ENCODE data around the gene HDAC7.

HDAC7 gene

DNA sequence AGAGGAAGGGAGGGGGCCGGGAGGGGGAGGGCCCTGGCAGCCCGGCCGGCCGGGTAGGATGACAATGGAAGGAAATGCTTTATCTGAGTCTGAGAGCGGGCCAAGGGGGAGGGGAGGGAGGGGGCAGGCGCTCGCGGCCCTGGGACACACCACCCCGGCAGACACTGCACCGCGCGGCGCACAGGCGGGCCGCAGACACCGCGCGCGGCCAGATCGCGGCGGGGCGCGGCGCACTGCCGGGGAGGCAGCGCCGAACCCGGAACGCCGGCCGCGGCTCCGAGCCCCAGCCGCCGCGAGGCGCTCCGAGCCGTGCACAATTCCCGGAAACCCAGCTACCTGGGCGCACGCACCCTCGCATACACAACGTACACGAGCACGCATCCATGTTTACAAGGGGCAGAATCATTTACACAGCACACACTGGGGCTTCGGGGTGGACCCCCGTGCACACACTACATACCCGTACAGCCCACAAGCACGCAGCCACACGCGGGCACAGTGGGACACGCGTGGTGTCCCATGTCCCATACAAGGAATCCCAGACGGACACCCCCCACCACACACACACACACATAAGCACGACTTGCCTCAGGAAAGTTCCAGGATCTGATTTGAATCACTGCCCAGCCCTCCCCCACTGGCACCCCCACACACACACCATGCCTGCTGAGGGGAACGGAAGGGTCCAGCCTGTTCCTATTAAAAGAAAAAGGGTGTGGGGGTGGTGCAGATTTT is at the start of gene HDAC7:
TSS of gene HDAC7 (minus strand) at position 8 of the 735 bp plus-strand sequence. CDS start 118 bp downstream, outside the sequence.
- DNase-seq (ENCODE audit: low read depth, low spot score), result no peak

- no peak for DNase-seq (ENCODE audit: low read depth, low spot score)
Measured at GRCh38 chr12:47868552-47869031, 48.9 kb upstream of the HDAC7 start.

- DNase-seq (ENCODE audit: low read depth, low spot score), result no peak
Measured at GRCh38 chr12:47868041-47868440, 48.3 kb upstream of the HDAC7 start.

DNA sequence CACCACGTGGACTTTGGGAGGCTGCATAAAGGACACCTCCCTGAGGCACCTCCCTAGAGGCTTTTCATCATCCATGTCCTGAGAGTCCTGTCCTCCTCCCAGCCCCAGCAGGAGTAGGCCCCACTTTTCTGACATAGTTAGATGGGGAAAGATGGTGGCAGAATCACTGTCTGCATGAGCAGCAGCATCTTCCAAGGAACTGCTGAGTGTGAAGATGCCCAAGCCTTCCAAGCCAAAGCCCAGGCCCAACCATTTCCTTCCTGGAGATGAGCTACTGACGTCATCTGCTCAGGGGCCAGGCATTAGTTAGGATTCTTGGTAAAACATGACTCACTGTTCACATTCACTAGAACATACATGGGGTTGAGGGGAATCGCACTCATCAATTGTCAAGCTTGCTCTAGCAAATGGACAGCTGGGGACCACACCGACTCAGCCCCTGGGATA is 47.8 kb upstream of the HDAC7 start:
- no peak for DNase-seq (ENCODE audit: low read depth, low spot score)

DNA sequence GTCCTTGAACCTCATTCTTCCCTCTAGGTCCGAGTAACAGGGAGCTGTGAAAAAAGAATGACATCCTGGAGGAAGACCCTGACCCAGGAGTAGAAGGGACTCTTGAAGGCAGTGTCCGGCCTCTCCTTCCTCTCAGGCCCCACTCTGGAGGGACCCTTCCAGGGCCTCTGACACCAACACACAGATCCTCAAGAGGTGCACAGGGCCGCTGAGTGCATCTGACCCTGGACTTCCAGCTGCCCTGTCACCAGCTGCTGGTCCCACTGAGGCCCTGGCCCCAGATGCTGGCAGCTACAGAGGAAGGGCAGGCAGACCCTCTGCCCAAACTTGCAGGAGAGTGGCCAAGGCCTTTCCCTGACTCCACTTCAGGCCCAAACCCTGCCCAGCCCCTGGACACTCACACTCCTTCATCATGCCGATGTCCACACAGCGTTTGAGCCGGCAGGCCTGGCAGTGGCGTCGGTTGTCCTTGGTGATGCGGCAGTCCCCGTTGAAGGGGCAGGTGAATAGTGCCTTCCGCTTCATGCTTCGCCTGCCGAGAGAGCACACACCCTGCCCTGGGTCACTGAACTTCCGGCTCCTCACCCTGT is 45.0 kb upstream of the HDAC7 start:
- no peak for DNase-seq (ENCODE audit: low read depth, low spot score)

- DNase-seq (ENCODE audit: low read depth, low spot score), result no peak
Measured at GRCh38 chr12:47863985-47864384, 44.3 kb upstream of the HDAC7 start.

DNA sequence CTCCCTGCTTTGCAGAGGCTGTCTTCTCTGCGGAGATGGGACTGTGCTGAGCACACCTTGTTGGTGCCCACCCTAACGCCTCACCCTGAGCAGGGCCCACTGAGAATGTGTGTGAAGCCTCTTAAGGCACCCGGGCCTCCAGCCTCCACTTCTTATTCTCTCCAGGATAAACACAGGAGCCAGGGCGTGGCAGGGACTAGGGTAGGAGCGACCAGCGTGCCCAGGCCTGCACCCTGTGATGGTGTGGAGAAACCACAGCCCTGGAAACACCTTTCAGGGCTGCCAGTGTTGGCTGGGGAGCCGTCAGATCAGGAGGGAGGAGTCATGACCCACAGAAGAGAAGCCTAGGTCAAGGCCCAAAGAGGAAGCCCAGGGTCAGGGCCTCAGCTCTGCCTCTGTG is 43.8 kb upstream of the HDAC7 start:
- no peak for DNase-seq (ENCODE audit: low read depth, low spot score)

DNA sequence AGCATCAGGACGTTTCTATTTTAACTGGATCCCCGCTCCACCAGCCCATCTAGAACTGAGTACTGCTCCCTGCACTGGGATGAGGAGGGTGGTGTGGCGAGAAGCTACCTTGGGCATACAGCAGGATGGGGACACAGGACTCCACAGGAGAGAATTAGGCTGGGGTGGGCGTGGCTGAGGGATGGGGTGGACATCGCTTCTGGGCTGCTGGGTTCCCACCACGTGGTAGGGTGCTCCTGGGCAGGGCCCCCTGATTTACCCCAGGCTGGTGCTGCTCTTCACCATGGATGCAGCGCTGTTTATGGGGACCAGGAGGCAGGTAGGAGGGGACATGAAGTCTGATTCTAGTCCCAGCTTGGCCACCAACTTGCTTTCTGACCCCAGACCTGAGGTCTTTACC is 43.2 kb upstream of the HDAC7 start:
- no peak for DNase-seq (ENCODE audit: low read depth, low spot score)

GRCh38 chr12:47862167-47862750 is 42.6 kb upstream of the HDAC7 start:
- DNase-seq (ENCODE audit: low read depth, low spot score), result no peak

- no peak for DNase-seq (ENCODE audit: low read depth, low spot score)
Measured at GRCh38 chr12:47860873-47861272, 41.2 kb upstream of the HDAC7 start.

- no peak for DNase-seq (ENCODE audit: low read depth, low spot score)
Measured at GRCh38 chr12:47860279-47860841, 40.7 kb upstream of the HDAC7 start.

- no peak for DNase-seq (ENCODE audit: low read depth, low spot score)
Measured at GRCh38 chr12:47858511-47859266, 39.0 kb upstream of the HDAC7 start.

DNA sequence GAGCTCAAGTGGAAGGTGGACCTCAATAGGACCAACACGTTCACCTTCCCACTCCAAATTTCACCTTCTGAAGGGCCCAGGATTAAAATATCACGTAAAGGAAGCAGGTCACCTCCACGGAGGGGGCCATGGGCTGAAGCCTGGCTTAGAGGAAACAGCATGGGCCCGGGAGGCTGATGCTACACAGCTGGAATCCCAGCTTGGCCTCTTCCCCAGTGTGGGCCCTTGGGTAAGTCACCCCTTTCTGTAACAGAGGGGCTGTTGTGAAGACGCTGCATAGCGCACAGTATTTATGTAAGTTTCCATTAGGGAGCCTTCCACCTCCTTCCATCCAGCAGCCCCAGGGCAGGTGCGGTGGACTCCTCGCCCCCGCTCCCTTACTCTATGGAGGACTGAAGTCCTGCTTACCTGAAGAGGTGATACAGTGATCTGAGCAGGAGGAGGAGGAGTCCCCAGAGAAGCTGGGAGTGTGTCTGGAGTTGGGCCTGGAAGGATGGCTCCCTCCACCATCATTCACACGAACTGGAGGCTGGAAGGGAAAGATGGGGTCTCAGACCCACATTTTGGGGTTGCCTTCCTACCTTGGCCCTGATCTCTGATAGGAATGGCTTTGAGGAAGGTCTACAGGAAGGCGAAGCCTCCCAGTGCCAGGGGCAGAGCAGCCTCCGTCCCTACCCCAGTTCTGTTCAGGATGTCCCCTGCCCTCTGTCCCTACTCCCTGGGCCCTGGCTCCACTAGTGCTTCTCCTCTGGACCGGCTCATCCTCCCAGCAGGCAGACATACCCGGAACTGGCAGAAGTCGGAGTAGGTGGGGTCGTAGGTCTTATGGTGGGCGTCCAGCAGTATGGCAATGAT is 37.2 kb upstream of the HDAC7 start:
- no peak for DNase-seq (ENCODE audit: low read depth, low spot score)

DNA sequence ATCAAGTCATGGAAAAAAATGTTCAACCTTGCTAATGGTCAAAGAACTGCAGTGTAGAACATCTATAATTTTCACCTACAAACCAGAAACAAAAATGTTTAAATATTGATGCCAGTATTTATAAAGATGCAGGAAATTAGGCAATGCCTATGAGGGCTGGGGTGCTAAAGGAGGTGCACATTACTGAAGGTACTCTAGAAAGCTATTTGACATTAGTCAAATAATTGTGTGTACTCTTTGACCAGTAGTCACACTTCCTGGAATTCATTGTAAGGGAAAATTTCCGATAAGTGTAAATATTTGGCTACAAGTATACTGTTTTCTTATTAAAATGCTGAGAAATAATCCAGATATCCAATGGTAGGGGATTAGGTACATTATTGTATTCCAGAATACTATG is 36.4 kb upstream of the HDAC7 start:
- no peak for DNase-seq (ENCODE audit: low read depth, low spot score)

- DNase-seq (ENCODE audit: low read depth, low spot score), result no peak
Measured at GRCh38 chr12:47855502-47855901, 35.8 kb upstream of the HDAC7 start.

- DNase-seq (ENCODE audit: low read depth, low spot score), result no peak
Measured at GRCh38 chr12:47854531-47854930, 34.8 kb upstream of the HDAC7 start.

GRCh38 chr12:47852096-47852571 is 32.4 kb upstream of the HDAC7 start:
- no peak for DNase-seq (ENCODE audit: low read depth, low spot score)

DNA sequence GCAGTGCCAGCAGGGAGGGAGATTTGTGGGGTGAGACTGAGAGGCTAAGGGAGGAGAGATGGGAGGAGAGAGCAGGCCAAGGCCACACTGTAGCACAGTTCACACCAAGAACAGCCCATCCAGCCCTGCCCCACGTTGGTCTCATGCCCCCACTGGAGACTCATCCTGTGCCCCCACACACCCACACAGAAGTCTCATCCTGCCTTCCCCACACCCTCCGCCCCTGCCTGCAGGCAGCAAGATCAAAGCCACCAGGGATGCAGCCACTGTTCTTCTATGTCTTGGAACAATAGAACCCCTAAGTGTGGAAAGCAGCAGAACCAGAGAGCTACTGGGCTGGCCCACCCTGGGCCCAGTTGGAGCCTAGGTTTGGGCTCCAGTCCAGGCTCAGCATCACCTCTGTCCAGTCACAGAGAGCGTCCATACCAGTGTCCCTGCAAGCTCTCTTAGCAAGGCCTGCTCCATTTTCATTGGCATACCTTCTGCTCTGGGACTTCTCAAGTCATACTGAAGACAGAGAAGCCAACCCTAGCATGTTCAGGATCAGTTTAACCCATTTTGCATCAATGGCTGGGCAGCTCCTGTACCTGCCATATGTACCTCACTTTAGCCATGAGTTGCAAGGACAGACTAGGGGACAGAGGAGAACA is 31.7 kb upstream of the HDAC7 start:
- no peak for DNase-seq (ENCODE audit: low read depth, low spot score)

DNA sequence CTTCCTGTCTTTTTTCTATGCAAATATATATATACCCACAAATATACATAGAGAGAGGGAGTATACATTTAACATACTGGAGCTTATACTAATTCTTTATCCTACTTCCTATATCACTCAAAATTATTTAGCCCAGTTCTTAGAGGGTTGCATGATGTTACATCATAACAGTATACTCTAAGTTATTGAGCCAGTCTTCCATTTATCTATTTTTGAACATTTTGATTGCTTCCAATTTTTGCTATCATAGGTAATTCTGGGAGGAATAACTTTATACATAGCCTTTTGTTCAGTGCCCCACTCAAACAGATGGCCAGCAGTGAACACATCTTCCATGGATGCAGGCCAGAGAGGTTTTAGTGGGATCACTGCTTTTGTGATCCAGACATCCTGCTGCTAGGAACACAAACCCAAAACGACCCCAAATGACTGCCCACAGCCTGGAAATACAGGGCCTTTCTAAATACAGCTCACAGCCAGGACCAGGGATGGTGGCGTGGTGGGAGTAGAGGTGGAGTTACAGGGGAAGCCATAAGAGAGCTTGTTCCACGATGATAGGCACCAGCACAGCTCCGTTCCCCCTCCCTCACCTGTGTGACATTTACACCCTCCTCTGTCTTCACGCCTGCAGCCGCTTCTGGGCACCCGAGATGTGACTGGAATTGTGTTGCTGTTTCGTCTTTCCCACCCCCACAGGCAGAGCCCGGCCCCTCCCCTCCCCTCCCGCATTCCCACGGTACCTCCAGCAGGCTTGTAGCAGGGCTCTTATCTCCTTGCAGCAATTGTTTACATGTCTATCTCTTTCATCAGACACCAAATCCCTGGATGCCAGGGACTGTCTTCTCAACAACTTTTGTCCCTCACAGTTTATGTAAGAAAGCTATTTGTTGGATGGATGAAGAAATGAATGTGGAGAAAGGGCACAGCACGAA is 30.7 kb upstream of the HDAC7 start:
- no peak for DNase-seq (ENCODE audit: low read depth, low spot score)

All from iPS DF 19.7 (cell line).